NCI-H524 treated with DMSO at 0.1 percent for 48 hours (cell line): Measurements from ENCODE around the gene NACC2.

Source experiments
- DNase-seq: peaks from one replicate; lab custom pipeline; 2025; lab: John Stamatoyannopoulos, UW

The NACC2 gene

DNA sequence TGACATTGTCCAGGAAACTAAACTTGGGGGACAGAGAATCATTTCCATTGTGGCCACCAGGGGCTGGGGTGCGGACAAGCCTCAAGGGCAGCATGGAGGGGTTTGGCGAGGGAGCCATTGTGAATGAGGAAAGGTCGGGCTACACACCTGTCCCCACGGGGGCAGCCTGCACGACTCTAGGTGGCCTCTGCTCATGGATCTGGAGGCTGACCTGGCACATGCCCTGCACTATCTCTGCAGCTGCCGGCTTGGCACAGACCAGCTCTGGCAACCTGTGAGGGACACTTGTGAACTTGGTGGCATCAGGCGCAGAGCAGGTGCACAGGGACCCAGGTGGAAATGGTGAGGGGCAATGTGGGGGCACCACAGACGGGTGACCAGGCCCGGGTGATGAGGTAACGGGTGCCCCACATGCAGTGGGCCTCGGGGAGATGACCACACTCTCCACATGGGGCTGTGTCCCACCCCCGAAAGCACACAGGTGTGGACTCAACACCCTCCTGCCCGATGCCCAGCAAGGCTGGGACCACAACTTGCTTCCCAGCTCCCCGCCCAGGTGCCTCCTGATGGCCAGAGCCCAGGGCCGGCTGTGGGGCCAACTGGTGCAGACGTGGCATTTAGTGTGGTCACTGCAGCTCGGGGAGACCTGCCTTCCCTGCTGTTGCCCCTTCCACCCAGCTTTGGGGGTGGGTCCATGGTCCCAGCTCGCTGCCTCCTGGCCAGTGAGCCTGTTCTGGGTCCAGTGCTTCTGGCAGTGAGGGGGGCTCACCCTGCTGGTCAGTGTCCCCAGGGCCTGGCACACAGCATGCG, 73.0 kb downstream of the NACC2 start:
- DNase-seq, result no peak

DNA sequence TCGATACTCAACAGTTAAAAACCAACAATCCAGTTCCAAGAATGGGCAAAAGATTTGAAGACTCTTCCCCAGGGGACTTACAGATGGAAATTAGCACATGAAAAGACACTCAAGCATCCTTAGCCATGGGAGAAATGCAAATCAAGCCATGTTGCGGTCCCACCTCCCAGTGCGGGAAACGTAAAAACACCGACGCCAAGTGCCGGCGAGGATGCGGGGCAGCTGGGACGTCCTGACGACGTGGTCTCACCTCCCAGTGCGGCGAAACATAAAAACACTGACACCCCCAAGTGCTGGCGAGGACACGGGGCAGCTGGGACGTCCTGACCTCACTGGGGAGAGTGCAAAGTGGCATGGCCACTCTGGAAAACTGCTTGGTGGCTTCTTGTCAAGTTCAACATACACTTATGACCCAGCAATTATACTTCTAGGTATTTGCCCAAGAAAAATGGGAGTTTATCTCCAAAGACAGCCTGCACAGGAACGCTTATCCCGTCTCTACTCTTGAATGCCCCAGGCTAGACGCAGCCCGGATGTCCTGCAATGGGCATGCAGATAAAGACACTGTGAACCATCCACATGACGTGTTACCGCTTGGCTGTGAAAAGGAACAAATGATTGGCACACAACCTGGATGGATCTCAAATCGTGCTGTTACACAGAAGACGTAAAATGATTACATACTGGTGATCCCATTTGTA, 73.8 kb downstream of the NACC2 start:
- no peak for DNase-seq

DNA sequence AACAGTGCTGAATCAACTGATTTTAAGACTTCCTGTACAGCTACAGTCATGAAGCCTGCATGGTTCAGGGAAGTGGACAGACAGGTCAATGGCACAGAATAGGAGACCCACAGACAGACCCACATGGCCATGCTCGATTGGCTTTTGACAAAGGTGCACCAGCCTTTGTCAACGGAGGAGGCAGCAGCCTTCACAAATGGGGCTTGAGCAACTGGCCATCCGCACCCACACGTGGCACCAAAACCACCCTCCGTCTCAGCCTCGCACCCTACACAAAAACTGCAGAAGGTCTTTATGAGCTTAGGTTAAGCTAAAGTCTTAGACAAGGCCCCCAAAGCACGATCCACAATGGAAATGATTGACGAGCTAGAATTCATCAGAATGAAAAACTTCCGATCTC, 74.4 kb downstream of the NACC2 start:
- DNase-seq, result no peak

DNA sequence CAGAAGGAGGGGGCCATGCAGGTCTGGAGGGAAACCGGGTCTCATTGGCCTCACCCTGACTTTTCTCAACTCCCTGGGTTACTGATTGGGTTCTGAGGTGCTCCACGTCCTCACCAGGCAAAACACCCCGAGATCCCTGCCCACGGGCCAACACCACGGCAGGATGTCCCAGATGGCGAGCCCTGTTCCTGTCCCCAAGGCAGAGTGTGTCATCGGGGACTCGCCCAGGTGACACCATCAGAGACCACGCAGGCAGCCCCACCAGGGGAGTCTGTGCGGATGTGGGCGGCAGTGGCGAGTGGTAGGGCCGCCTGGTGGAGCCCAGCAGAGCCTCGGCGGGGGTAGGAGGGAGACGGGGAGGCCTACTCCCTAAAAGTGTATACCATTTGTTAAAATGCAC, 74.9 kb downstream of the NACC2 start:
- no peak for DNase-seq

DNA sequence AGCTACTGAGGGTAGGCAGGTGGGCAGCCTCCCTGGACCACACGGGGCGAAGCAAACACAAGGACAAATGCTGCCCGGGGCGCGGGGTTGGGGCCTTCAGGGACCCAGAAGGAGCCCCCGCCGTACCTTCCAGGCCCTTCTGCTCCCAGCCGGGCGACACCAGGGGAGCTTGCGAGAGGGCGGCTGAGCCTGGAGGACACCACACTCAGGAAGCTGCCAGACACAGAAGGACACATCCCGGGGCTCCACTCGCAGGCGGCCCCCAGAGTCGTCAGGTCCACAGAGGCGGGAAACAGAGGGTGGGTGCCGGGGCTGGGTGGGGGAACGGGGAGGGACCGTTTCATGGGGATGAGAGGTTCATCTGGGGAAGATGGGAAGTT, 75.4 kb downstream of the NACC2 start:
- DNase-seq, result no peak

DNA sequence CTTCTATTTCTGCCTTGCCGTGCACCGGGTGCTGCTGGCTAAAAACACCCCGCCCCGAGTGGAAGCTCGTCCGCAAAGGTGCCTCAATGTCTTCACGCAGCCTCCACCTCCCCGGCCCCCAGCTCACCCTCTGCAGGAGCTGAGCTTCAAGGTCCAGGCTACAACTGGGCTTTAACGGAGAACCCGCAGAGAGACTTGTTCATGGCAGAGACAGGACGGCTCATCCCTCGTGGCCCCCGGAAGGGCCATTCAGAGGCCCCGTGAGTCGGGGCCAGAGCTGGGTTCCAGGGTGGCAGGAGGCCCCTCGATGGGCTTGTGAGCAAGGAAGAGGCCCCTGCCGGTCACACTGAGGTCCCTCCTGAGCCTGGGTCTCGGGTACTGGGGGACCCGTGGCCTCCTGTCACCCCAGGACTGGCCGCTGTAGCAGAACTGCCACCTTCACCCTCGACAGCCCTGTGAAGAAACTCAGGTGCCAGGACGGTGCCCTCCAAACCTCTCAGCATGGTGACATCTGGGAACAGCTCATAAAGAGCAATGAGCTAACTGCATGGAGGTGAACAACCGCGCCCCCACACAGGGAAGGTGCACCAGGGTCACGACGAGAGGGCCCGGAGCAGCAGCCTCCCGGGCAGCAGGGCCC, 75.9 kb downstream of the NACC2 start:
- no peak for DNase-seq

DNA sequence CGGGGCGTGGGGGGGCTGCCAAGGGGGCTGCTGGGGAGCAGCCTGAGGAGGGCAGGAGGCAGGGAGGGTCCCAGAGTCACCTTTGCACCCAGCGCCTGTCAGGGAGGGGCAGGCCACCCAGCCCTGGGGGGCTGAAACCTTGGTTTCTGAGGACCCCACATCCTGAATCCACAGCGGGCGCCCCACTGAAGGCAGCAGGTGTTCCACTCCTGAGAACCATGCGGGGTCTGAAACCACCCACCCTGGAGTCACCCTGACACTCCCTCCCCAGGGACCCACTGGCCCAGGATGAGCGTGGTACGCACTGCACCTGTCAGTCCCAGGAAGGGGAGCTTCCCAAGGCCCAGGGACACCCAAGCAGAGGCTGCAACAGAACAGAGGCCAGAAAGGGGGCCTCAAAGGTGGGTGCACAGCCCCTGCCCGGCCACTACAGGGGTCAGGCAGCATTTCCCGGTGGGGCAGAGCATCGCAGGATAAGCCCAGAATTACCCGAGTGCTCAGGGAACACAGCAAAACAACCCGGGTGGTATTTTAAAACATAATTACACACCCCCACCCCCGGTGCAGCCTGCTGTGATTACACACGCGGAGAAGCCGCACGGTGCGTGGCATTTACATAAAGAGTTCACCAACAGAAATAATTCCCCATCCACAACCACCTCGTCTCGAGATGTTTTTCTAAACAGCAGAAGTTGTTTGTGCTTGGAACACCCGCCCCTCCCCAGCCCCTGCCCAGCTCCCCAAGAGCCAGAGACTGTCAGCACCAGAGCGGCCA, 76.6 kb downstream of the NACC2 start:
- no peak for DNase-seq

DNA sequence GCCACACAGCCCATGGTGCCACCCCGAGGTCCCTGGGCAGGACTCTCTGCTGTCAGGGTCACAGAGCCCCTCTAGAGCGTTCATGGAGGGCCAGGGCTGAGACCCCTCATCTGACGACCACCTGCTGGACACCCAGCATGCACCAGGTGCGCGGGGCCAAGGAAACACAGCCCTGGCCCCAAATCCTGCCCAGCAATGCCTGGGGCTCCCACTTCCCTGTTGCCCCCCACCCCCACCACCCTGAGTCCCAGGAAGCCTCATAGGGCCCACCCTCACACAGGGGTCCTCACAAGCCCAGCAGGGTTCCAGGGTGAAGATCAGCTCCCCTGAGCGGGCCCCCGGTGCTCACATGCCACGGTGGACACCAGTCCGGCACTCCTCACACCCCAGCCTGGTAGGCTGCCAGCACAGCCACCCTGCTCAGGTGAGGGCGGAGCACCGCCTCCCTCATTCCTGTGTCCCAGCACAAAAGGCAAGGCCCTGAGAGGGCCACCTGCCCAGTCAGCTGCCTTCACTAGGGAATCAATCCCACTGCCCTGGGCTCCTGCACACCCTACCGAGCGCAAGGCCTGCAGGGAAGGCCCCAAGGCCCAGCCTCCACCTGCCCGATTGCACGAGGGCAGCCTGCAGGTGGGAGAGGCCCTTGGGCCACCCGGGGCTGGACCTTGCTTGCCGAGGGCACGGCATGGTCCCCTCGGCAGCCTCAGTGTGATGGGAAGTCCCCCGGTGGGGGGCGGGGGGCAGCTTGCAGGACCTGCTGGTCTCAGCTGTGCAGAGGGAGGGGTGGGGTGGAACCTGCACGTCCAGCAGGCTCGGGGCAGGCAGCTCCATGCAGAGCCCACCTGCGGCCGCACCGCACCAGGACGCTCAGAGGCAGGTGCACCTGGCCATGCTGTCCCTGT, 77.5 kb downstream of the NACC2 start:
- no peak for DNase-seq

DNA sequence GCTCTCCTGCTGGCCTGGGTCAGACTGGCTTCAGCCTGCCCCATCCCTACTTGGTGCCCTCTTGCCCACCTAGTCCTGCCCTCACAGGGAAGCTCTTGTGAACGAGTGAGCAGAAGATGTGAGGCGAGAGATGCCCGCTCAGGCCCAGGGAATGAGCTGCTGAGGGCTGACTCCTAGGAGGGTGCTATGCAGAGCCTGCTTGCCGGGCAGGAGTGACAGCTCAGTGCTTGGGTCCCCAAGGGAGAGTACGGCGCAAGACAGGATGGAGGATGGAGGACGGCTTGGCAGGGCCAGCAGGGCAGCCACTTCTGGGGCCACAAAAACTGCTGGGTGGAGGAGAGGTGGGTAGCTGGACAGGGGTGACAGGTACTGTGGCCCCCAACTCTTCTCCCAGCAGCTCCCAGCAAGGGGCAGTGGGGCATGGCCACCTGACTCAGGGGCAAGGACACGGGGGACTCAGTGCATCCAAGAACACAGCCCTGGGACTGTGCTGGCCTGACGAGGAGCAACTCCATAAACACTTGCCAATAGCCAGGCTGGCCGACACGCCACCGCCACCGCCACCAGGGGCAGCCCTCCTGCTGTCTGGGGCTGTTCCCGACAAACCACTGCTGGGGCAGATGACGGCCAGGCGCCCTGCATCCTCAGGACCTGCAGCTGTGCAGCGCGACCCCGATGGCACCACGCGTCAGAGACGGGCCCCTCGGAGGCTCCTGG, 78.4 kb downstream of the NACC2 start:
- no peak for DNase-seq

DNA sequence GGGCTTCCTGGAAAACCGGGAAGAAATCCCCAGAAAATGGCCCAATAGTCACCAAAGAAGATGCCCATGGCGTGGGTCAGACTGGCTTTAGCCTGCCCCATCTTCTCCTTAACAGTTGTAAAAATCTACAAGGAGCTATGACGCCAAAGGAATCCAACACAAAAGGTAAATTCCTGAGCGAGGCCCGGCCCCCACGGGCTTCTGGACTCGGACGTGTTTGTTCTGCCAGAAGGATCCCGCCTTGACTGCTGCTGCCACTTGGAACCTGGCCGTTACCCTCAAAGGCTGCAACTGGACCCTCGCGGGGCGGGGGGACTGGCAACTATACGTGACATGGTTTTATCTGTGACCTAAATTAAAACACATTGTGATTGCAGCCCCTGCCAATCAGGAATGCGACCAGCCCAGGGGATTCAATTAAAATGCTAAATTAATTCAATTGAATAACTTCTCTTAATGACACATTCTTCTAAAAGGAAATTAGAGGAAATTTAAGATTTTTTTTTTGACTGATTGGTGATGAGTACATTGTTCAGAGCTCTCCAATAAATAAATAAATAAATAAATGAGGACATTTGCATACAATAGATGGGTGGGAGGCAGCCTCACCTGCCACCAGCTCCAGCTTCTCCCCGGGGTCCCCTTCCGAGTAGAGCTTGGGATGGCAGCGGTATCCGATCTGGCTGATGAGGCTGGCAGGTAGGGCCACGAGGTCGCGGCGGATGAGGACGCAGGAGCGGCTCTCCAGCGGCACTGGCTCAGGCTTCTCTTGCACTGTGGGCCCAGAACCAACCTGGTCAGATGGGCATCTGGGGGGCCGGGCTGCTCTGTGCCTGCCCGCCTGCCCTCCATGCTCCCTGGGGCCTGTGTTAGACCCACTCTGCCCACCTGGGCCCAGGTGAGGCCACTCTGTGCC, 79.2 kb downstream of the NACC2 start:
- no peak for DNase-seq

DNA sequence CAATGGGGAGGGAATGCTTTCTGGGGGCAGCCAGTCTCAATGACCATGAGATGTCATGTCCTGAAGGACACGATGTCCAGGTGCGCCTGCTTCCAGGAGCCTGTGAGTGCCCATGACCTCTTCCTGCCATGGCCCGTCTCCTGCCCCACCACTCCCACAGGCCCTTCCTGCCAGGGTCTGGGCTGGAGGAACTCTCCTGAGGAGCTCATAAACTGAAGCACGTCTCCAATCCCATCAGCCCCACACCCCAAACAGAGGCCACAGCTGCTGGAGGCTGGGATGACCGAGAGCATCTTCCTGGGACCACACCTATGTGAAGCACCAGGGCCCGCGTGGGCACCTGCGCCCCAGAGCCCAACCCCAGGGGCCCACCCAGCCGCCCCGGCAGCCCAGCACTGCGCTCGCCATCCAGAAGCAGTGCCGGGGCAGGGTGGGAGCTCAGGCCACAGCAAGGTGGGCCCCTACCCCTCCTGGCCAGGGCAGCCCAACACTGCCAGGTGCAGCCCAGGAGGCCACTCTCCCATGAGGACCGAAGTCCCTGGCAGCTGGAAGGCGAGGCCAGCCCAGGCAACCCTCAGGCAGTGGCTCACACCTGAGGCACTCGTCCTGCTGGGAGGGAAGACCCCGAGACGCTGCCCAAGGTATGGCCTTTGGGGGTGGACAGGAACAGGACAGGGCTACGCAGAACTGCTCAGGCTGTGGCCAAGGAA, 80.0 kb downstream of the NACC2 start:
- no peak for DNase-seq

DNA sequence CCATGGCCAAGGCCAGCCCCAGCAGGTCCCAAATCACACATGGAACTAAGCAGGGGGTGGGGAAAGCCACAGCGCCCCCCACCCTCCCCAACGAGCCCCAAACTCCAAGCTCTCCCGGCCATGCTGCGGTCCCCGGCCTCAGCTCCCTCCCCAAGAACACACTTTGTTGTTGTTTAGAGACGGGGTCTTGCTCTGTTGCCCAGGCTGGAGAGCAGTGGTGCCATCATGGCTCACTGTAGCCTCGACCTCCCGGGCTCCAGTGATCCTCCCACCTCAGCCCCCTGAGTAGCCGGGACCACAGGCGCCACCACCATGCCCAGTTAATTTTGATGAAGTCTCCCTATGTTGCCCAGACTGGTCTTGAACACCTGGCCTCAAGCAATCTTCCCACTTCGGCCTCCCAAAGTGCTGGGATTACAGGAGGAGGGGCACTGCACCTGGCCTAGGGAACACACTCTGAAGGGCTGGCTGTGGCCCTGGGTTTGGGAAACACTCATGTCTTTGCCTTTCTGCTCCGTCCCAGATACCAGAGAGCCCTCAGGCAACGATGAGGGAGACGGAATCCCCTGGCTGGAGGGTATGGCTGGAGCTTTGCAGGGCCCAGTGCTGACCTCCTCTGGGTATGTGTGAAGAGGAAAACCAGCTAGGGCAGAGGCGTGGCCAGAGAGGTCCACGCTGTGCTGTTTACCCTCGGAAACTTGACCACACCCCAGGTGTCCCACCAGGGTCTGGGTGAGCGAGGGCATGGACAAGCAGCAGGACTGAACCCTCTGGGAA, 80.8 kb downstream of the NACC2 start:
- no peak for DNase-seq

DNA sequence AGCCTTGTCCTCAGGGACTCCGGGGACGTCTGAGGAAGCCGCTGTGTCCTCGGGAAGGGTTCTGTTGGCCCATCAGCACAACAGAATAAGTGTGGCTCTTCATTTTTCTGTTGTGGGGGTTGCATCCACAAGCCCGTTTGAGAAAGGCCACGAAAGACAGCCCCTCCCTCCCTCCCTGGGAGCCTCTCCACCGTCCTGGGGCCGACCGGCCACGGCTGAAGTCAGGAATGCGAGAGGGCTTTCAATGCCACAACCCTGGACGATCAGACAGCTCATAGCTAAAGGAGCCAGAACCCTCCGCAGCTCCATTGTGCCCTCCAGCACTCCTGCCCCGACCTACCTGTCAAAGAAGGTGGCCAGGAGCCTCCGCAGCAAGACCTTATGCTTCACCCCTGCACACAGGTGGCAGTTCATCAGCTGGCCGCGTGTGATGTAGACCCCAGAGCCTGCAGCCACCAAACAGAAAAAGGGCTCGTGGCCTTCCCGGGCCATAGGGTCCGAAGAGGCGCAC, 81.5 kb downstream of the NACC2 start:
- DNase-seq, result no peak

DNA sequence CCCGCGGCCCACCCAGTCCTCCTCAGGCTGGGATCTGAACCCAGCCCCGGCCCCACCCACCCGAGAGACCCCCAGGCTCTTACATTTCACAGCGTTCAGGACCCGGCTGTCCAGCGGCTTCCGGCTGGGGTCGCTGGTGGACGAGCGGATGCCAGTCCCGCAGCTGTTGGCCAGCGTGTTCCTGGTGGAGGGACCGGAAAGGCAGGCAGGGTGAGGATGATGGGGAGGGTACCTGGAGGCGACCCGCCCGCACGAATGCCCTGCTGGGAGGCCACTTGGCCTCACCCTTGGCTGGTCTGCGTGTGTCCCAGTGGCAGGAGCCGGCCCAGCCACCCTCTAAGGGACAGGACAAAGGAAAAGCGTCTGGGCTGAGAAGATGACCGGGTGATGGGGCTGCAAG, 82.0 kb downstream of the NACC2 start:
- DNase-seq, result no peak

DNA sequence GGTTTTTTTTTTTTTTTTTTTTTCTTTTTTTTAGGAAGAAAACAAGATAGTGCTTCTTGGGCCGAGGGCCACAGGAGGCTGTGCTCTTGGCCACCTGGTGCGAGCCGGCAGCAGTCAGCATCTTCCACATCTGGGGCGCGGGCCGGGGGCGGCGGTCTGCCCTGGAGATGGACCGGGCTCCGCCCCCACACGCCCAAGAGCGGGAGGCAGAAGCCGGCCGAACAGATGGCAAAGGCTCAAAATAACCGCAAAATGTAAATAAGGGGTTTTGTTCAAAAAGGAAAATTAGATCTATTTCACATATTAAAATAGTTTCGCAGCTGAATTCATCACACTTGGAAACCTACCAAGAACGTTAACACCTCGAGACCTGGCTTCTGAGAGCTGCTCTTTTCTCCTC, 82.4 kb downstream of the NACC2 start:
- DNase-seq, result no peak

DNA sequence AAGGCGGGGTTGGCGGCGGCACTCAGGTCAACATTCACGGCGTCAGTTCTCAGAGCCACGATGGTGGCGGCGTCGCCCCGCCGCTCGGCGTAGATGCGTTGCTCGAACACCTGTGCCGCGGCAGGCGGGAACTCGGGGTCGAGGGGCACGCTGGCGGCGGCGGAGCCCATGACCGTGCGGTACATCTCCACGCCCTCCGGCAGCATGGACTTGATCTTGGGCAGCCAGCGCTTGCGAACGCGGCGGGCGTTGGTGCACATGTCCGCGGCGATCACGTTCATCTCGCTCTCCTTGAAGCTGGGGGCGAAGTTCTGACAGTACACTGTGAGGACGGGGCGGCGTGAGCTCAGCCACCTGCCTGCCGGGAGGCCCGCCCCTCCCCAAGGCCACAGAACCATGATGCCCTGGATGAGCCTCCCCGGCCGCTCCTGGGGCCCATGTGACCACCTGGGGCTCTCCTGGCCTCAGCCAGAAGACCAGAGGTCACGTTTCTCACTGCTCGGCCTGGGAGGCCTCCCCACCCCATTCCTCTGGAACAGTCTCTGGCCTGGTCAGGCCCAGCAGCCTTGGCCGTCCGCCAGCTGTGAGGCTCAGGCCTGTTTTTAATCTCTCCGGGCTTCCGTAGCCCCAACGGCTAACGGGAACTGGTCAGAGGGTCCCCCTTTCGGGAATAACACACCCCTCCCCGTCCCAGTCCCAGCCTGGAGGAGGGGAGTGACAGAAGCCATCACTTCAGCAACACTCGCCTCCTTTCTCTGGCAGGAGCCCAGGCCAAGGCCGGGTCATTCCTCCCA, 83.2 kb downstream of the NACC2 start:
- no peak for DNase-seq

DNA sequence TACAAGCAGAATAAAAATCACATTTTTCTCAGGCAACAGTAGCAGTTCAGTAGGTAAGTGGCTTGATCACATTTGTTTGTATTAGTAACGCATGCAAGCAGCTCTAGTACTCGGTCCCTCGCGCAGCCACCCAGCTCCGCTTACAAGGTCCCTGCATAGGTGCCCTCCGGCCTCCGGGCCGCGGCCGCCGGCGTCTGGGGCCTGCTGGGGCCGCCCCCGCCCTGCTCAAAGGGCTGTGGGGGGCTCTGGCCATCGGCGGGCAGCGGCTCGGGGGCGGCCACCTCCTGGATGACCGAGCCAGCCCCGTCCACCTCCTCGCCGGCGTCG, 83.8 kb downstream of the NACC2 start:
- DNase-seq, result no peak
